Hepatocyte (in vitro differentiated cells): ENCODE data around the gene CDH22.

Experiments
- EZH2 ChIP-seq: fragments of 200-600 bp; sonication (generic); IDR thresholded peaks from 2 replicates; pipeline ENCODE4 v1.6.1; 2016; ENCODE audit warnings: antibody characterized with exemption, mild to moderate bottlenecking, borderline replicate concordance
- TF ChIP-seq, protein P1 (sequence below): fragments of 200-600 bp; sonication (generic); IDR thresholded peaks from 2 replicates; pipeline ENCODE4 v1.5.1; 2016; ENCODE audit warnings: antibody characterized with exemption, mild to moderate bottlenecking; ENCODE audit not compliant: poor library complexity

DNA sequence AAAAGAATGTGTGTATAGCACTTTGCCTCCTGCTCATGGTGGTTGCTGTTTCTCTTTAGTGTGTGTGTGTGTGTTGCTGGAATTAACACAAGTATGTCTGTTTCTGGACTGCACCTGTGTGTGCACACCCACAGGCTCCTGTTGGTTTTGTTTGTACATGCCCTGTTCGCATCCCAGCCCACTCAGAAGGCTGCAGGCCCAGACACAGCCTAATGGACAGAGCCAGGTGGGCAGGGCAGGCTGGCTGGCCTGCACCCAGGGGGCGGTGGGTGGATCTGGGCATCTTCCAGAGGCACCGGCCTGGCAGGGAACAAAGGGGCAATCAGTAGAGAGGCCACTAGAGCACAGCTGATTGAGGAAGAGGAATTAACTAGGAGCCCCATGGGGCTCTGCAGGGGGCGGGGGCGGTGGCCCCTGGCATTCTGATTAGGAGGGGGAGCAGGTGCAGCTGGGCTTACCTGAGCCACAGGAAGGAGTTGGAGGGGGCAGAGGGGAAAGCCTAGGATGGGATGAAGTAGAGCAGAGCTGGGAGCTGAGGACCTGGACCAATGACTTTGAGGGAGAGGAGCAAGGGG is 168.3 kb downstream of the CDH22 start:
- TF ChIP-seq, protein P1, sequence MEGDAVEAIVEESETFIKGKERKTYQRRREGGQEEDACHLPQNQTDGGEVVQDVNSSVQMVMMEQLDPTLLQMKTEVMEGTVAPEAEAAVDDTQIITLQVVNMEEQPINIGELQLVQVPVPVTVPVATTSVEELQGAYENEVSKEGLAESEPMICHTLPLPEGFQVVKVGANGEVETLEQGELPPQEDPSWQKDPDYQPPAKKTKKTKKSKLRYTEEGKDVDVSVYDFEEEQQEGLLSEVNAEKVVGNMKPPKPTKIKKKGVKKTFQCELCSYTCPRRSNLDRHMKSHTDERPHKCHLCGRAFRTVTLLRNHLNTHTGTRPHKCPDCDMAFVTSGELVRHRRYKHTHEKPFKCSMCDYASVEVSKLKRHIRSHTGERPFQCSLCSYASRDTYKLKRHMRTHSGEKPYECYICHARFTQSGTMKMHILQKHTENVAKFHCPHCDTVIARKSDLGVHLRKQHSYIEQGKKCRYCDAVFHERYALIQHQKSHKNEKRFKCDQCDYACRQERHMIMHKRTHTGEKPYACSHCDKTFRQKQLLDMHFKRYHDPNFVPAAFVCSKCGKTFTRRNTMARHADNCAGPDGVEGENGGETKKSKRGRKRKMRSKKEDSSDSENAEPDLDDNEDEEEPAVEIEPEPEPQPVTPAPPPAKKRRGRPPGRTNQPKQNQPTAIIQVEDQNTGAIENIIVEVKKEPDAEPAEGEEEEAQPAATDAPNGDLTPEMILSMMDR, result no peak
- no peak for TF ChIP-seq EZH2
